Gastrocnemius medialis (tissue), 4 donors: ENCODE data around the gene UBE3B.

Experiments used
- POLR2A ChIP-seq, 2 donors: fragments of 450-650 bp; IDR thresholded peaks; one replicate each; pipeline ENCODE4 v1.6.1; 2017; ENCODE audit warnings: antibody characterized with exemption in 2 of 2, mild to moderate bottlenecking in 2 of 2, moderate library complexity in 2 of 2
- TF ChIP-seq, protein P1 (sequence below), 5 experiments: fragments of 450-650 bp in 3 of 5; fragments of 200-600 bp in 2 of 5; sonication (generic) in 2 of 5; IDR thresholded peaks in 4 of 5; conservative IDR thresholded peaks in 1 of 5; 1 replicate in 4 of 5; 2 replicates in 1 of 5; pipeline ENCODE4 v1.5.1; 2016 to 2019; ENCODE audit warnings: antibody characterized with exemption in 5 of 5, mild to moderate bottlenecking in 3 of 5, moderate library complexity in 3 of 5

DNA sequence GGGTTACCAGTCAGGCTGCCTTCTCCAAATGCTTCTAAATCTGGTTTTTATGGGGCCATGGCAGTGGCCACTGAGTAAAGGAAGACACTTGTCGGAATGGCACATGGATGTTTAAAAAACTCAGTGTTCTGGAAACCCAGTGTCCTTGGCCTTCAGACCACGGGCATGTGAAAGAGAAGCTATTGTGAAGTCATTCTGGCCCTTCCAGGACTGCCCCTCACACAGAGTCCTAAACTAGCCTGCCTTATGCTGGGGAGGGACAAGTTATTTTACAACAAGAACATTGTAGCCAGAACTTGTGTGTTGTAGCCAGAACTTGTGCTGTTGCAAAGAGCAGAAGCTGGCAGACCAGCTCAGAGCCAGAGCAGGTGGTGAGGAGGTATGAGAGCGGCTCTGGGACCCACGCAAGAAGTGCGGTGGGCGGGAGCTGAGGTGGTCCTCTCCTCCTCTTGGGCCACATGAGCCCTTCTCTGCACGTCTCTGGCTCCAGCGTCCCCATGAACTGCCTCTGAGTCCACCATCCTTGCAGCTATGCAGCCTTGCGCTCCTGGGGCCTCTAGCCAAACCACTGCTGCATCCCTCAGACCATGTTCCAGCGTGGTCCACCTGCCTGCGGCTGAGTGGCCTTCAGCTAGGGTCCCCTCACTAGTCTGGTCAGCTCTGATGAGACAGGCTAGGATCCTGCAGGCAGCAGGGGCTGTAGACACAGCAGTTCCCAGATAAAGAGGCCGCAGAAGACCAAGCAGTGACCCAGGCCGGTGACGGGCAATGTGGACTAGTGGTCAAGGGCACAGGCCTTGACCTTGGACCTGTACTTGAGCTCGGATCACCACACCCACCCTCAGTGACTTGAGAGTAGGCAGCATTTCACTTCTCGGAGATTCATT lies 63.3 kb downstream of the UBE3B start:
- TF ChIP-seq, protein P1, sequence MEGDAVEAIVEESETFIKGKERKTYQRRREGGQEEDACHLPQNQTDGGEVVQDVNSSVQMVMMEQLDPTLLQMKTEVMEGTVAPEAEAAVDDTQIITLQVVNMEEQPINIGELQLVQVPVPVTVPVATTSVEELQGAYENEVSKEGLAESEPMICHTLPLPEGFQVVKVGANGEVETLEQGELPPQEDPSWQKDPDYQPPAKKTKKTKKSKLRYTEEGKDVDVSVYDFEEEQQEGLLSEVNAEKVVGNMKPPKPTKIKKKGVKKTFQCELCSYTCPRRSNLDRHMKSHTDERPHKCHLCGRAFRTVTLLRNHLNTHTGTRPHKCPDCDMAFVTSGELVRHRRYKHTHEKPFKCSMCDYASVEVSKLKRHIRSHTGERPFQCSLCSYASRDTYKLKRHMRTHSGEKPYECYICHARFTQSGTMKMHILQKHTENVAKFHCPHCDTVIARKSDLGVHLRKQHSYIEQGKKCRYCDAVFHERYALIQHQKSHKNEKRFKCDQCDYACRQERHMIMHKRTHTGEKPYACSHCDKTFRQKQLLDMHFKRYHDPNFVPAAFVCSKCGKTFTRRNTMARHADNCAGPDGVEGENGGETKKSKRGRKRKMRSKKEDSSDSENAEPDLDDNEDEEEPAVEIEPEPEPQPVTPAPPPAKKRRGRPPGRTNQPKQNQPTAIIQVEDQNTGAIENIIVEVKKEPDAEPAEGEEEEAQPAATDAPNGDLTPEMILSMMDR (IDR thresholded peaks at IDR 0.05 in 4 of 5, conservative IDR thresholded peaks at IDR 0.05 in 1 of 5), result no peak
- no peak for TF ChIP-seq POLR2A (IDR thresholded peaks at IDR 0.05)
